Testis (tissue), 3 donors: ENCODE data around the gene CCDC192. TPM values are rescaled to one million over a fixed set of nuclear protein-coding genes. Genes with fewer than 3 reads are reported as not detected.

Source experiments
- DNase-seq: peaks from one replicate; pipeline ENCODE4 v3.0.0-alpha.2; 2019
- H3K27ac ChIP-seq, 2 donors: fragments of 200-600 bp; sonication (generic); one replicate each; pipeline ENCODE4 v1.5.1; 2019
- H3K27me3 ChIP-seq: fragments of 200-600 bp; sonication (generic); one replicate; pipeline ENCODE4 v1.5.1; 2019
- H3K36me3 ChIP-seq: fragments of 200-600 bp; sonication (generic); one replicate; pipeline ENCODE4 v1.5.1; 2017; ENCODE audit warnings: low read depth; ENCODE audit errors: missing control alignments
- H3K4me1 ChIP-seq: fragments of 200-600 bp; sonication (generic); one replicate; pipeline ENCODE4 v1.5.1; 2019
- H3K4me3 ChIP-seq, 2 donors: fragments of 200-600 bp; sonication (generic); one replicate each; pipeline ENCODE4 v1.5.1; 2017 to 2019
- H3K9me3 ChIP-seq: fragments of 200-600 bp; sonication (generic); one replicate; pipeline ENCODE4 v1.5.1; 2017
- CTCF ChIP-seq, 3 experiments: fragments of 450-650 bp in 2 of 3; fragments of 200-600 bp in 1 of 3; sonication (generic) in 1 of 3; IDR thresholded peaks; one replicate each; pipeline ENCODE4 v1.5.1; 2016 to 2019; ENCODE audit warnings: antibody characterized with exemption in 3 of 3, mild to moderate bottlenecking in 2 of 3, moderate library complexity in 1 of 3
- POLR2A ChIP-seq: fragments of 450-650 bp; IDR thresholded peaks from one replicate; pipeline ENCODE4 v1.6.1; 2017; ENCODE audit warnings: antibody characterized with exemption, mild to moderate bottlenecking, moderate library complexity
- WGBS, 2 donors: methylation state at CpG; one replicate each; pipeline ENCODE4 v1.1.5; 2018; 5-methylcytosine and 5-hydroxymethylcytosine counted together
- intact Hi-C: fragments of 100-400 bp; cut with DNase I; formaldehyde crosslinking; loops from one replicate; pipeline ENCODE4 v1.15.1; 2023; ENCODE audit warnings: low total_unique reads
- polyA plus RNA-seq: library from polyadenylated mRNA; stranded (reverse); fragments of 350-450 nt; fragmentation: Illumina TruSeq; extraction: RNeasy Lipid Tissue Mini Kit (QIAGEN cat#74804); gene quantifications from one replicate; pipeline ENCODE4 v1.2.3, GENCODE V29; 2014; ENCODE audit warnings: low read depth, low replicate concordance; ENCODE audit not compliant: insufficient read depth
- total RNA-seq, 2 donors: library from RNA; depleted of rRNA; stranded (reverse); fragments of >200 nt; gene quantifications; one replicate each; pipeline ENCODE4 v1.2.3, GENCODE V29; 2016

Gene CCDC192
- total and polyA plus RNA-seq, 3 donors from 2014 or later = 7.8 to 22.6 (median 12.9) TPM

DNA sequence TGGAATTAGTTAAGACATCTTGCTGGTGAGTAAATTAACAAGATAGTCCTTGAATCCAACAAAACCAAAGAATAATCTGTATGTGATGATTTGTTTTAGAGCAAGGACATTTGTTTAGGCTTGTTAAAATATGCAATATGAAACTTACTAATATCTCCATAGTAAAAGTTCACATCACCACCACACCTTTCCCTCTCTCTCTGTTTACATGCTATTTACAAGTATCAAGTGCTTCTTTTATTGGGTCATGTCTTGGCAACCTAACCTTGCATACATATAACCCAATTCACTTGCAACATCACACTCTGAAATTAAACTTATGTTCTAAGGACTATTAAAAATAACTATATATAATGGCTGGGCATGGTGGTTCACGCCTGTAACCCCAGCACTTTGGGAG, 161.3 kb downstream of the CCDC192 start:
- no peak overlapping the region for H3K27ac ChIP-seq
- 94% methylated on average over 1 of the region's 1 CpG for WGBS, 2 donors
- no peak overlapping the region for H3K4me3 ChIP-seq
- H3K9me3 ChIP-seq = no peaks in the 10 kb centered on the region
- intact Hi-C loops = no loop called here
- no peaks in the 10 kb centered on the region for H3K36me3 ChIP-seq
- no peaks in the 10 kb centered on the region for H3K27me3 ChIP-seq
- TF ChIP-seq CTCF (IDR thresholded peaks at IDR 0.05) (no peak), POLR2A (no peak)
- no peaks in the 10 kb centered on the region for H3K4me1 ChIP-seq
- DNase-seq = no peak

GRCh38 chr5:127865273-127865672, 162.1 kb downstream of the CCDC192 start:
- H3K27ac ChIP-seq = no peak overlapping the region
- no peaks in the 10 kb centered on the region for H3K9me3 ChIP-seq
- whole genome bisulfite sequencing, 2 donors = 63 to 76% methylated on average over 1 of the region's 1 CpG
- no peaks in the 10 kb centered on the region for H3K27me3 ChIP-seq
- H3K36me3 ChIP-seq = no peaks in the 10 kb centered on the region
- DNase-seq = no peak
- no peak for TF ChIP-seq CTCF (IDR thresholded peaks at IDR 0.05)
- TF ChIP-seq POLR2A = no peak
- no peak overlapping the region for H3K4me3 ChIP-seq
- intact Hi-C loops = no loop called here
- H3K4me1 ChIP-seq = no peaks in the 10 kb centered on the region

DNA sequence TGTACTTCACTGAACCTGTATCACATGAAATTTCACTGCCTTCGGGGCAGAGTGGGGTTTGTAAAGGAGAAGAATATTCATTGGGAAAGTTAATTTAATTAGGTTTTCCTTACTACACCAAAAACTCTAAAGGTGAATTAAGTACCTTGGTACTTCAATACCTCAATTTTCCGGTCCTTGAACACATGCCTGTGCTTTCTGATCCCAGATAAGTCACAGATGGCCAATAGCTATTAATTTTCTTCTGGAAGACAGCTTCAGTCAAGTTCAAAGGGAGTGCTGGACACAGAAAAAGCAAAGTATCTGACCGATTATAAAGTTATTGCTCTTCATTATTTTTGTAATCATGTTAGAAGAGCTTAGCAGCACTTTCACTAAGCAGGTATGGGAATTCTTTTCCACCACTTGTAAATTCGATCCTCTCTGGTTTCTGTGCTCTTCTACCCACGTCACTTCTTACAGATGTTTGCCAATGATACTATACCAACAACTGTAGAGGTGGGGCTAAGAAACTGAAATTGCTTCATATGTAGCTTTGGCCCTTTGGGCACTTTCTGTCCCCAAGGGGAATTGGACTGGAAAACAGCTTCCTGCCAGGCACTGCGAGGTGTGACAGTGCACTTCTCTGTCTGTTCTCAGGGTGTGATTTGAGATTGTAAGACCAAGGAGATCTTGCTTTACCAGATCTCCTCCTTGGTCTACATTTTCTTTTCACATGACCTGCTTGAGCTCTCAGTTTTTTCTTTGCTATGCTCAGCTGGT, 164.0 kb downstream of the CCDC192 start:
- intact Hi-C loops = no loop called here
- no peak overlapping the region for H3K27ac ChIP-seq
- no peak for DNase-seq
- no peaks in the 10 kb centered on the region for H3K9me3 ChIP-seq
- 61% methylated on average over 6 of the region's 6 CpGs for WGBS, 2 donors
- H3K36me3 ChIP-seq = no peaks in the 10 kb centered on the region
- H3K4me3 ChIP-seq = no peak overlapping the region
- no peaks in the 10 kb centered on the region for H3K27me3 ChIP-seq
- H3K4me1 ChIP-seq = peaks cover 4% of the 10 kb centered on the region
- TF ChIP-seq POLR2A (no peak), CTCF (IDR thresholded peaks at IDR 0.05) (no peak)

DNA sequence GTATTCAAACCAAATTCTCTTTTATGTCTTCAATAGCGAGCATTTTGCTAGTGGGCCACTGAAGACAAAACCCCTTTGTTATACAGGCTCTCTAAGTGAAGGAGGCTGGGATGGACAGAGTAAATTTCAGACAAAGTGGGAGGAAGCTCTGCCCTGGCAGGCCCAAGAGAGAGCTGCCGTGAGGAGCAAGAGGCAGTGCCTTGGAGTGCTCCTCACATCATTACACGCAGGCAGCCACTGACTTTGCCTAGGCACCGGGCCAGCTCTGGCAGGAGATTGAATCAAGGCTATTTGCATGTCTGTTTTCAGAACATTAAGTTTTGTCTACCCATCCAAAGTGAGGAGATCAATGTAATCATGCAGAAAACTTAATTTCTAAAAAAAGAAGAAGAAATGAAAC, 167.7 kb downstream of the CCDC192 start:
- WGBS, 2 donors = 44 to 48% methylated on average over 4 of the region's 4 CpGs
- Histone ChIP-seq H3K9me3 (no peaks in the 10 kb centered on the region), H3K36me3 (no peaks in the 10 kb centered on the region), H3K27ac (no peak overlapping the region), H3K27me3 (no peaks in the 10 kb centered on the region), H3K4me3 (no peak overlapping the region), H3K4me1 (peaks cover 7% of the 10 kb centered on the region)
- intact Hi-C loops = no loop called here
- DNase-seq = peak; percentile 73
- TF ChIP-seq CTCF (IDR thresholded peaks at IDR 0.05) = no peak
- TF ChIP-seq POLR2A = no peak
